SU-DHL-6 (cell line): ENCODE measurements around the gene CIZ1.

Experiments
- H2AFZ ChIP-seq: fragments of 200-600 bp; sonication (generic); 2 replicates; pipeline ENCODE4 v1.6.1; 2014; ENCODE audit warnings: low read depth, mild to moderate bottlenecking, moderate library complexity, mixed read lengths, antibody characterized with exemption, low read length; ENCODE audit not compliant: severe bottlenecking
- H3F3A ChIP-seq: fragments of 200-600 bp; shearing (Covaris generic); 2 replicates; pipeline ENCODE4 v1.6.0; 2016; ENCODE audit warnings: antibody characterized with exemption, mild to moderate bottlenecking; ENCODE audit not compliant: insufficient read depth
- H3K27ac ChIP-seq: fragments of 200-600 bp; sonication (generic); 2 replicates; pipeline ENCODE4 v1.5.1; 2016; ENCODE audit warnings: low read depth, mild to moderate bottlenecking, low read length, moderate library complexity, mixed read lengths
- H3K27me3 ChIP-seq: fragments of 200-600 bp; sonication (generic), shearing (Covaris generic); 2 replicates; pipeline ENCODE4 v1.6.0; 2014; ENCODE audit warnings: mild to moderate bottlenecking, low read length
- H3K36me3 ChIP-seq: fragments of 200-600 bp; sonication (generic); 2 replicates; pipeline ENCODE4 v1.6.1; 2014; ENCODE audit warnings: mild to moderate bottlenecking, low read length, mixed read lengths
- H3K4me2 ChIP-seq: fragments of 300-600, 200-600 bp; shearing (Covaris generic), sonication (generic); 2 replicates; pipeline ENCODE4 v1.6.0; 2014; ENCODE audit warnings: low read length, low read depth, mild to moderate bottlenecking; ENCODE audit not compliant: poor library complexity, severe bottlenecking
- H3K4me3 ChIP-seq: fragments of 200-600 bp; sonication (generic); 2 replicates; pipeline ENCODE4 v1.5.1; 2014; ENCODE audit warnings: antibody characterized with exemption, low read length, mild to moderate bottlenecking, mixed read lengths; ENCODE audit not compliant: insufficient read depth, poor library complexity, severe bottlenecking
- H3K79me2 ChIP-seq: fragments of 200-600 bp; sonication (generic); 2 replicates; pipeline ENCODE4 v1.6.1; 2014; ENCODE audit warnings: mild to moderate bottlenecking, low read length, moderate library complexity; ENCODE audit not compliant: insufficient read depth
- H3K9ac ChIP-seq: fragments of 200-600 bp; sonication (generic); 2 replicates; pipeline ENCODE4 v1.7.0; 2014; ENCODE audit warnings: mild to moderate bottlenecking, low read length
- H3K9me2 ChIP-seq: fragments of 200-600 bp; sonication (generic); replicated peaks from 2 replicates; pipeline ENCODE4 v1.6.1; 2014; ENCODE audit warnings: low read length; ENCODE audit not compliant: insufficient read depth
- H3K9me3 ChIP-seq: fragments of 200-600 bp; sonication (generic); 2 replicates; pipeline ENCODE4 v1.6.1; 2014; ENCODE audit warnings: low read length, mixed read lengths; ENCODE audit not compliant: insufficient read depth
- H4K20me1 ChIP-seq: fragments of 200-600 bp; sonication (generic); 2 replicates; pipeline ENCODE4 v1.6.1; 2014; ENCODE audit warnings: low read depth, mild to moderate bottlenecking, antibody characterized with exemption, low read length, moderate library complexity, mixed read lengths
- CTCF ChIP-seq: fragments of 200-600 bp; sonication (generic); IDR thresholded peaks from one replicate; pipeline ENCODE4 v1.5.1; 2017; ENCODE audit warnings: antibody characterized with exemption, mild to moderate bottlenecking, low read length, moderate library complexity; ENCODE audit not compliant: insufficient read depth, poor library complexity, severe bottlenecking
- EZH2phosphoT487 ChIP-seq: fragments of 200-600 bp; sonication (generic), shearing (Covaris generic); conservative IDR thresholded peaks from 2 replicates; pipeline ENCODE4 v1.6.1; 2018; ENCODE audit warnings: mild to moderate bottlenecking, antibody characterized with exemption, low read length, moderate library complexity, mixed read lengths

CIZ1 gene

GRCh38 chr9:128224877-128225276 lies 33.5 kb upstream of the CIZ1 start:
- Histone ChIP-seq H4K20me1 (no peaks in the 10 kb centered on the region), H3K9me3 (no peaks in the 10 kb centered on the region), H3K4me3 (no peak overlapping the region), H3K79me2 (no peaks in the 10 kb centered on the region), H3F3A (no peaks in the 10 kb centered on the region), H2AFZ (no peak overlapping the region), H3K36me3 (no peaks in the 10 kb centered on the region), H3K27me3 (no peaks in the 10 kb centered on the region), H3K9ac (no peak overlapping the region), H3K9me2 (no peaks in the 10 kb centered on the region), H3K27ac (no peak overlapping the region), H3K4me2 (no peak overlapping the region)
- no peak for TF ChIP-seq EZH2phosphoT487
- no peak for TF ChIP-seq CTCF

GRCh38 chr9:128222880-128223670 lies 31.7 kb upstream of the CIZ1 start:
- Histone ChIP-seq H3K4me2 (no peak overlapping the region), H3K9me2 (no peaks in the 10 kb centered on the region), H3K27ac (no peak overlapping the region), H3K79me2 (no peaks in the 10 kb centered on the region), H3K27me3 (no peaks in the 10 kb centered on the region), H3K9me3 (no peaks in the 10 kb centered on the region), H4K20me1 (no peaks in the 10 kb centered on the region), H3K36me3 (no peaks in the 10 kb centered on the region), H3K4me3 (no peak overlapping the region), H3K9ac (no peak overlapping the region), H3F3A (no peaks in the 10 kb centered on the region), H2AFZ (no peak overlapping the region)
- TF ChIP-seq CTCF (no peak), EZH2phosphoT487 (no peak)

DNA sequence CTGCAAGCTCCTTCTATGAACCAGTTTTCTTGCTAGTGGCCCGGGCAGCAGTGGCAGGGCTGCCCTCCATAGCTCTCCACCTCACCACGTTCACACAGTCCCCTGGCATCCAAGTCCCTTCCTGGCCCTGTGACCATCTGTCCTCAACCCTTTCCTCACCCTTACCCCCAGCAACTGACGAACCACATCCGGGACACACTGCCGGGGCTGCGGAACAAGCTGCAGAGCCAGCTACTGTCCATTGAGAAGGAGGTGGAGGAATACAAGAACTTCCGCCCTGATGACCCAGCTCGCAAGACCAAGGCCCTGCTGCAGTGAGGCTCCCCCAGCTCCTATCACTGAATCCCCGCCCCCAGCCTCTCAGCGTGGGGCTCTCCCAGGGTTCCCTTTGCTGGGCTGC lies 30.7 kb upstream of the CIZ1 start:
- H3K9me2 ChIP-seq = no peaks in the 10 kb centered on the region
- H3K27me3 ChIP-seq = no peaks in the 10 kb centered on the region
- no peak overlapping the region for H2AFZ ChIP-seq
- H3K79me2 ChIP-seq = no peaks in the 10 kb centered on the region
- no peak overlapping the region for H3K4me3 ChIP-seq
- H3K9me3 ChIP-seq = no peaks in the 10 kb centered on the region
- H4K20me1 ChIP-seq = no peaks in the 10 kb centered on the region
- H3K27ac ChIP-seq = no peak overlapping the region
- H3K9ac ChIP-seq = no peak overlapping the region
- H3K4me2 ChIP-seq = no peak overlapping the region
- TF ChIP-seq CTCF = no peak
- TF ChIP-seq EZH2phosphoT487 = no peak
- no peaks in the 10 kb centered on the region for H3K36me3 ChIP-seq
- H3F3A ChIP-seq = no peaks in the 10 kb centered on the region
